Measurements from ENCODE around the gene PIGS.

Gene PIGS

DNA sequence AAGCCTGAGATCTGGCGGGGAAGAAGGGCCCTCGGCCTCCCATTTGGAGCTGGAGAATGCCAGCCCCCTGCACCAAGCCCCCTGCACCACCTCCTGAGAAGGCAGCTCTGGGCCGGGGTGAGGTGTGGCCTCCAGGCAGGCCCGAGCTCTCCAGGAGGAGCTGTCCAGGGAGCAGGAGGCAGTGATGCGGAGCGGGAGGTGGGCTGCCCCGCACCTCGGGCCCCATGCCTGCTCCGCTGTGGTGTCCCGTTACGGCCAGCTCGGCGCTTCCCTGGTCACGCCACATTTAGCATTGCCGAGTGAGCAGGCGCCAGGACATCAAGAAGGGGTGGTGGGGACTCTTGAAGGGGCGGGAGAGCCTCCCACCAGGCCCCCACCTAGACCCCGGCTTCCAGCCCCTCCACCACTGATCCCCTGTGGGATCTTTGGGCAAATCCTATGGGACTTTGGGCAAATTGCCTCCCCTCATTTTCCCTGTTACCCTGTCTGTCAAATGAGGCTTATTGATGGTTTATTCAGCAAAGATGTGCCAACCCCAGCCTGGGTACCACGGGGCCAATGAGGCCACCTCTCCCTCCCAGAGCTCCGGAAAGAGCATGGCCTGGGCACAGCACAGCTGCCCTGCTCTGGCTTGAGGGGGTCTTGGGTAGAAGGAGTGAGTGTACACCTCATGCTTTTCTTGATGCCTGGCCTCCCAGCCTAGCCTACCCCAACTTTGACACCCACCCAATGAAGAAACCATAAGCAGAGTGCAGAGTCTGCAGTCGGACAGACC is 49.8 kb downstream of the PIGS start:
- DNase-seq (ENCODE audit: low spot score) (no peak), ATAC-seq (ENCODE audit: low read depth) (no peak)
- Histone ChIP-seq H3K27ac (ENCODE audit: poor library complexity, severe bottlenecking) (no peak overlapping the region), H3K27me3 (ENCODE audit: insufficient read depth, poor library complexity, severe bottlenecking) (no peaks in the 10 kb centered on the region), H3K36me3 (ENCODE audit: low read depth) (no peaks in the 10 kb centered on the region), H3K9me3 (ENCODE audit: severe bottlenecking) (no peaks in the 10 kb centered on the region), H3K4me3 (ENCODE audit: severe bottlenecking) (no peak overlapping the region), H3K4me1 (ENCODE audit: insufficient read depth, poor library complexity, severe bottlenecking) (peaks cover 13% of the 10 kb centered on the region)
- TF ChIP-seq, protein P1, sequence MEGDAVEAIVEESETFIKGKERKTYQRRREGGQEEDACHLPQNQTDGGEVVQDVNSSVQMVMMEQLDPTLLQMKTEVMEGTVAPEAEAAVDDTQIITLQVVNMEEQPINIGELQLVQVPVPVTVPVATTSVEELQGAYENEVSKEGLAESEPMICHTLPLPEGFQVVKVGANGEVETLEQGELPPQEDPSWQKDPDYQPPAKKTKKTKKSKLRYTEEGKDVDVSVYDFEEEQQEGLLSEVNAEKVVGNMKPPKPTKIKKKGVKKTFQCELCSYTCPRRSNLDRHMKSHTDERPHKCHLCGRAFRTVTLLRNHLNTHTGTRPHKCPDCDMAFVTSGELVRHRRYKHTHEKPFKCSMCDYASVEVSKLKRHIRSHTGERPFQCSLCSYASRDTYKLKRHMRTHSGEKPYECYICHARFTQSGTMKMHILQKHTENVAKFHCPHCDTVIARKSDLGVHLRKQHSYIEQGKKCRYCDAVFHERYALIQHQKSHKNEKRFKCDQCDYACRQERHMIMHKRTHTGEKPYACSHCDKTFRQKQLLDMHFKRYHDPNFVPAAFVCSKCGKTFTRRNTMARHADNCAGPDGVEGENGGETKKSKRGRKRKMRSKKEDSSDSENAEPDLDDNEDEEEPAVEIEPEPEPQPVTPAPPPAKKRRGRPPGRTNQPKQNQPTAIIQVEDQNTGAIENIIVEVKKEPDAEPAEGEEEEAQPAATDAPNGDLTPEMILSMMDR (IDR thresholded peaks at IDR 0.05; ENCODE audit: poor library complexity, severe bottlenecking) = no peak

DNA sequence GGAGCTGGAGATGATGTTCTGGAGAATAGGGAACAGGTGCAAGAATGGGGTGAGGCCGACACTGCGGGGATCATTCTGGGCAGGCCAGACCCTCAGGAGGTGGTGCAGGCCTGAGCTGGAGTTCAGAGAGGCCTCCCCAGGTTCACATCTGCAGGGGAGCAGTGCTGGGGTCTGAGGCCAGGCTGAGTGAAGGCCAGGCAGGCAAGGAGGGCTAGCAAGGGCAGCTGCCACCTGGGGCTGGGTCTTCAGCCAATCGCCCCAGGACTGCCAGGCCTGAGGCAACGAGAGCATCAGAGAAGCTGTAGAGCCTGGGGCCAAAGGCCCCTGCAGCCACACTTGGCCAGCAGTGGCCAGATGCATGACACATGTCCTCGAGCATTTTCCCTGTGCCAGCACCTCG is 50.6 kb downstream of the PIGS start:
- H3K9me3 ChIP-seq (ENCODE audit: severe bottlenecking) = no peaks in the 10 kb centered on the region
- H3K36me3 ChIP-seq (ENCODE audit: low read depth) = no peaks in the 10 kb centered on the region
- H3K27ac ChIP-seq (ENCODE audit: poor library complexity, severe bottlenecking) = no peak overlapping the region
- H3K4me1 ChIP-seq (ENCODE audit: insufficient read depth, poor library complexity, severe bottlenecking) = peaks cover 10% of the 10 kb centered on the region
- ATAC-seq (ENCODE audit: low read depth) (no peak), DNase-seq (ENCODE audit: low spot score) (no peak)
- no peak overlapping the region for H3K4me3 ChIP-seq (ENCODE audit: severe bottlenecking)
- H3K27me3 ChIP-seq (ENCODE audit: insufficient read depth, poor library complexity, severe bottlenecking) = no peaks in the 10 kb centered on the region
- TF ChIP-seq, protein P1 (IDR thresholded peaks at IDR 0.05; ENCODE audit: poor library complexity, severe bottlenecking) = no peak

GRCh38 chr17:28519236-28519635 is 52.1 kb downstream of the PIGS start:
- TF ChIP-seq, protein P1 (IDR thresholded peaks at IDR 0.05; ENCODE audit: poor library complexity, severe bottlenecking) = no peak
- H3K27me3 ChIP-seq (ENCODE audit: insufficient read depth, poor library complexity, severe bottlenecking) = no peaks in the 10 kb centered on the region
- DNase-seq (ENCODE audit: low spot score) (no peak), ATAC-seq (ENCODE audit: low read depth) (no peak)
- no peaks in the 10 kb centered on the region for H3K9me3 ChIP-seq (ENCODE audit: severe bottlenecking)
- no peak overlapping the region for H3K4me3 ChIP-seq (ENCODE audit: severe bottlenecking)
- no peak overlapping the region for H3K27ac ChIP-seq (ENCODE audit: poor library complexity, severe bottlenecking)
- no peaks in the 10 kb centered on the region for H3K36me3 ChIP-seq (ENCODE audit: low read depth)
- no peaks in the 10 kb centered on the region for H3K4me1 ChIP-seq (ENCODE audit: insufficient read depth, poor library complexity, severe bottlenecking)

- ATAC-seq (ENCODE audit: low read depth) (no peak), DNase-seq (ENCODE audit: low spot score) (no peak)
- H3K27ac ChIP-seq (ENCODE audit: poor library complexity, severe bottlenecking) = no peak overlapping the region
- no peaks in the 10 kb centered on the region for H3K36me3 ChIP-seq (ENCODE audit: low read depth)
- TF ChIP-seq, protein P1 (IDR thresholded peaks at IDR 0.05; ENCODE audit: poor library complexity, severe bottlenecking) = no peak
- no peak overlapping the region for H3K4me3 ChIP-seq (ENCODE audit: severe bottlenecking)
- H3K27me3 ChIP-seq (ENCODE audit: insufficient read depth, poor library complexity, severe bottlenecking) = no peaks in the 10 kb centered on the region
- H3K9me3 ChIP-seq (ENCODE audit: severe bottlenecking) = no peaks in the 10 kb centered on the region
- no peaks in the 10 kb centered on the region for H3K4me1 ChIP-seq (ENCODE audit: insufficient read depth, poor library complexity, severe bottlenecking)
Measured at GRCh38 chr17:28518578-28518977, 52.7 kb downstream of the PIGS start.

DNA sequence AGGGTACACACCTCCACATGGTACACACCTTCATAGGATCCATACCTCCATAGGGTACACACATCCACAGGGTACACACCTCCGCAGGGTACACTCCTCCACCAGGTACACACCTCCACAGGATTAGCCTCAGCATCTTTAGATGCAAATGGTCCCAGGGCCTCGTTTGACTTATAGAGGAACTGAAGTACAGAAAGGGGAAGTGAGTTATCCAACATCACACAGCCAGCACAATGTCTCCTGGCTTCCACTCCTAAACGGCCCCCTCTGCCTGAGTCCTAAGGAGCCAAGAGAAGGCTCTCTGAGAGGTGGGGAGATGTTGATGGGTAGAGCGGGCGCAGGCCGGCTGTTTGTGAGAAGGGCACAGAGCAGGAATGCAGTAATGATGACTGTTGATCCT is 53.2 kb downstream of the PIGS start:
- DNase-seq (ENCODE audit: low spot score) = no peak
- TF ChIP-seq, protein P1 (IDR thresholded peaks at IDR 0.05; ENCODE audit: poor library complexity, severe bottlenecking) = no peak
- no peaks in the 10 kb centered on the region for H3K4me1 ChIP-seq (ENCODE audit: insufficient read depth, poor library complexity, severe bottlenecking)
- no peaks in the 10 kb centered on the region for H3K9me3 ChIP-seq (ENCODE audit: severe bottlenecking)
- H3K4me3 ChIP-seq (ENCODE audit: severe bottlenecking) = no peak overlapping the region
- no peak overlapping the region for H3K27ac ChIP-seq (ENCODE audit: poor library complexity, severe bottlenecking)
- H3K27me3 ChIP-seq (ENCODE audit: insufficient read depth, poor library complexity, severe bottlenecking) = no peaks in the 10 kb centered on the region
- H3K36me3 ChIP-seq (ENCODE audit: low read depth) = no peaks in the 10 kb centered on the region
- ATAC-seq (ENCODE audit: low read depth) = no peak
